ENCODE results near the gene NR1I3. TPM values are rescaled to one million over a fixed set of nuclear protein-coding genes. Genes with fewer than 3 reads are reported as not detected.
"Not testable (repeated sequence)": the region's sequence is repeated elsewhere in the genome, so short reads cannot be mapped to it uniquely, and the experiment has no call there.

The NR1I3 gene
- total RNA-seq, 2 donors from 2014 or later, result not detected

DNA sequence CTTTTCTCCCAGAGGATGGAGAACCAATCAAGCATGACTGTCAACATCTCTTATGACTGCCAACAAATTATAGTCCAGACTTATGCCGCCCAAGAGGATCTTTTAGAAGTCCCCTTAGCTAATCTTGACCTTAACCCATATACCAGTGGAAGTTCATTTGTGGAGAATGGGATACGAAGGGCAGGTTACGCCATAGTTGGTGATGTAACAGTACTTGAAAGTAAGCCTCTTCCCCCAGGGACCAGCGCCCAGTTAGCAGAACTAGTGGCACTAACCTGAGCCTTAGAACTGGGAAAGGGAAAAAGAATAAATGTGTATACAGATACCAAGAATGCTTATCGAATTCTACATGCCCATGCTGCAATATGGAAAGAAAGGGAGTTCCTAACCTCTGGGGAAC is 17.3 kb upstream of the NR1I3 start:
- DNase-seq (ENCODE audit: low spot score); intact Hi-C loops (cut with DNase I): not testable (repeated sequence)

DNA sequence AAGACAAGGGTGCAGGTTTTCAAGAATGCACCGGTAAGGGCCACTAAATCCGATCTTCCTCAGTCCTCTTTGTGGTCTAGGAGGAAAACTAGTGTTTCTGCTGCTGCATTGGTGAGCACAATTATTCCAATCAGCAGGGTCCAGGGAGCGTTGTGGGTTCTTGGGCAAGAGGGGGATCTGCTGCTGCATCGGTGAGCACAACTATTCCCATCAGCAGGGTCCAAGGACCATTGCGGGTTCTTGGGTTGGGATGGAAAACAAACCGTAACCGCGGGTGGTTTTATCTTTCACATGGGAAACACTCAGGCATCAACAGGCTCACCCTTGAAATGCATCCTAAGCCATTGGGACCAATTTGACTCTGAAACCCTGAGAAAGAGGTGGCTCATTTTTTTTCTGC is 13.6 kb upstream of the NR1I3 start:
- no peak for DNase-seq (ENCODE audit: low spot score)
- intact Hi-C loops (cut with DNase I), result no loop called here

DNA sequence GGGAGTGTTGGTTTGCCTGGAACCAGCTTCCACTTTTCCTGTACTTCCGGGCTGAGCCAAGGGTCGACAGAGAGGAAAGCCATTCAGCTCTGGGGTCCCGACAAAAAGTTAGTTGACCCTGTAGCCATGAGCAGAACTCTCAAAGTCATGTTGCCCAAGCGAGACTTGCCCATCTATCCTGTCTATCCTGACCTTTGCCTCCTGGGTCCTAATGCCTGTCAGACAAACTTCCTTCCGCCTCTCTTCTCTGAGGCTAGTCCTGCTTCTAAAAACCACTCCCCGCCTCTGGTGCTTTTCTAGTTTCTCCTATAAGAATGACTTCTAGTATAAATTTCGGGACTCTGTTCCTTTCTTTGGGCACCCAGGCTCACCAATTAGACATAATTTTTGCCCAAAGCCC is 12.8 kb upstream of the NR1I3 start:
- no peak for DNase-seq (ENCODE audit: low spot score)
- intact Hi-C loops (cut with DNase I), result no loop called here

DNA sequence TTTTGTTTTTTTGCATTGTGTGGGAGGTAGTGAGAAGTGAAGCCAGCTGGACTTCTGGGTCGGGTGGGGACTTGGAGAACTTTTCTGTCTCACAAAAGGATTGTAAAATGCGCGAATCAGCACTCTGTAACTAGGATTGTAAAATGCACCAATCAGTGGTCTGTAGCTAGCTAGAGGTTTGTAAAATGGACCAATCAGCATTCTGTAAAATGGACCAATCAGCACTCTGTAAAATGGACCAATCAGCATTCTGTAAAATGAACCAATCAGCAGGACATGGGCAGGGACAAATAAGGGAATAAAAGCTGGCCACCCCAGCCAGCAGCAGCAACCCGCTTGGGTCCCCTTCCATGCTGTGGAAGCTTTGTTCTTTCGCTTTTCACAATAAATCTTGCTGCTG is 12.1 kb upstream of the NR1I3 start:
- DNase-seq (ENCODE audit: low spot score); intact Hi-C loops (cut with DNase I): not testable (repeated sequence)

DNA sequence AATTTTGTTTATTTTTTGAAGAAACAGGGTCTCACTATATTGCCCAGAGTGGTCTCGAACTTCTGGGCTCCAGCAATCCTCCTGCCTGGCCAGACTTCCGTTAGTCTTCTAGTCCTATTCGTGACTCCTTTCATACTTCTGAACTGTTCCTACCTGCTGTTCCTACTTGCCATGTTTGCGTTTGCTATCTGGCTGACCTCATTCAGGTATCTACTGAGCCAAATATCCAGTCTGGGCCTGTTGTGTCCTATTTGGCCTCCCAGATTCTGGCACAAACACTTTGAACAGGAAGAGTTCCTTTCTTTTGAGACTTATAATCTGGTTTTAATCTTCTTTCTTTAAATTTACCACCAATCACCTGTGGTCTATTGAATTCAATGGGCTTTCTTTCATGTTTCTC is 6.9 kb upstream of the NR1I3 start:
- intact Hi-C loops (cut with DNase I), result no loop called here
- DNase-seq (ENCODE audit: low spot score), result peak; percentile 54

DNA sequence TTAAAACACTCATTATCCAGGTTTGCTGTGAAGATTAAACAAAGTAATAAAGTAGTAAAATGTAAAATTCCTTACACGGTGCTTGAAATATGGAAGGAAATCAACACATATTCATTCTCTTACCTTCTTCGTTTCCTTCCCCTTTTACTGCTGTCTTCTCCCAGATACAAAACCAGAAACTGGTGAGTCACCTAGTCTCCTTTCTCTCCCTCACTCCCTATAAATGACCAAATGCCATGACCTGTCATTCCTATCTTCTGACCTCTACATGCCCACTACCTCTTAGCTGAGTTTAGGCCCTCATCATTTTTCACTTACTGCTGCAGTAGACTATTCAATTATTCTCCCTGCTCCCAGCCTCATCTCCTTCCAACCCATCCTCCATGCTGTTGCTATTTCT is 4.3 kb upstream of the NR1I3 start:
- intact Hi-C loops (cut with DNase I), result no loop called here
- no peak for DNase-seq (ENCODE audit: low spot score)

DNA sequence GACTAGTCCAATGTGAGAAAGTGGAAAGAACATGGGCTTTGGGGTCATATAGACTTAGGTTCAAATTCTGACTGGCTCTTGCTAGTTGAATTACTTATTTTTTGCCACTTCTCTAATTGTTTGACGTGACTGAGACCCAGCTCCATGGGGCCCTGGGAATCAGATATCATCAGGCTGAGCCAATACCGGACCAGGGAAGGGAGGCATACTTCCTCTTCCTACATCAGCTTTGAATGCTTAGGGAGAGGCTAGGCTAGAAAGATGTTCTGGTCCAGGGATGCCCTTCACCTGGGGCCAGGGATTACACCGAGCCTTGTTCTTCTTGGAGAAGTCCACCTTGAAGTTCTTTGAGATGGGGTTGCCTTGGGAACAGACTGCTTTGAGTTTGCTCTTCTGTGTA is 3.7 kb upstream of the NR1I3 start:
- intact Hi-C loops (cut with DNase I), result no loop called here
- DNase-seq (ENCODE audit: low spot score), result no peak

DNA sequence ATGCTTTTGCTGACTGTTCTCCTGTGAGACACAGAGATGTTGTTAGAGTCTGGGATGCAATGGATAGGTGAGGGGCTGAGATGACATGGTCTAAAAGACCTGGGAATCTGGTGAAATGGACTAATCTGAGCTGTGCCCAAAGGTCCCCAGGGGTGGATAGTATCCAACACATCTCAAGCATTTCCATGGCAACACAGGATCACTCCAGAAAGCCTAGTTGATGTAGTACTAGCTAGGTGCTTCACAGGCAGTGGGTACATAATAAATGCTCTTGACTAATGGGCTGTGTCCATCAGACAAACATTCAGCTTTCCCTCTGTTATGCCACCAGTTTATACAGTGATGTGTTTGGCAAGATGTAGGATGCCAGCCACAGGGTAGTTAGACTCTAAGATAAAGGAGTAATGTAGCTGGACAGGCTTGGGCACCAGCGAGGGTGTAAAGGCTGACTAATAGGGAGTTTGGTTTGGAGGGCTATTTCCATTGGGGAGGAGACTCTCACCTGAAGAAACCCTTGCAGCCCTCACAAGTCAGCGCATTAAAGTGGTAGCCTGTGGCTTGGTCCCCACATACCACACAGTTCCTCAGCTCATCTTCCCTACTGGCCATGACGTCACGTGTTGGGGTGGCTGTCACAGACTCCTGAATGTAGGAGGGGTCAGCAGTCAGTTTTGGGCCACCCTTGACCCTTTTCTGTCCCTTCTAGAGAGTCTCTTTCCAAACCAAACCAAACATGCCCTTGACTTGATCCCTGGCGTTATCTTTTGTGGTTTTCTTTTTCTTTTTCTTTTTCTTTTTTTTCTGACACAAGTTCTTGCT is 1.8 kb downstream of the NR1I3 start:
- DNase-seq (ENCODE audit: low spot score), result no peak
- intact Hi-C loops (cut with DNase I), result no loop called here

DNA sequence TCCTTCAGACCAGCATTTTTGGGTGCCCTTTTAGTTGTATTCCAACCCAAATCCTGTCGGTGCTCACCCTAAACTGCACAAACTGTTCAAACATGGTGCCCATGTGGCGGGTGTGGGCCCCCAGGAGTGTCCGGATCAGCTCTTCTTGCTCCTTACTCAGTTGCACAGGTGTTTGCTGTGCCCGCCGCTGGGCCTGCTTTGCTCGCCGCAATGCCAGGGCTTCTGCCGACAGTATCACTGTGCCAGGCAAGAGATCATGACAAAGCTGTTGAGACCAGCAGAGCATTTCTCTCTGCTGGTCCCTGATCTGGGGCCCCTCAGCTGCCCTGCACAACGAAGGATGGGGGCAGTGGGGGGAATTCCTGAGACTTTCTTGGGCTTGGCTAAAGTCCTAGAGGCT is 4.9 kb downstream of the NR1I3 start:
- intact Hi-C loops (cut with DNase I), result no loop called here

DNA sequence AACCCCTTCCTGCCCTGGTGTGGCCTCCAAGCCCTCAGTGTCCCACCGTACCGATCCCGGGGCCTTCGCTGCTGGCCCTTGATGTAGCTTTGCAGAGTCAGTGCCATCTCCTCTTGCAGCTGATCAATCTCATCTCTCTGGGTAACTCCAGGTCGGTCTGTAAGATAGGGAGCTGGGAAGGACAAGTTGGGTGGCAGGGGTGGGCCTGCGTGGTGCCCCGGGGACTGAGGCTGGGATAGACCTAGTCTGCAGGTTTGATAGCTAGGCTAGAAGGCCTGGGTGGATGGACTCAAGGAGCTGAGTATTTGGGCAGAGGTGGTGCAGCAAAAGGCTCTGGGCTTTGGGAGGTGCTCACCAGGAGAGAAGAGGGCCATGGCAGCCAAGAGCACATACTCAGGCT is 7.2 kb downstream of the NR1I3 start:
- DNase-seq (ENCODE audit: low spot score), result peak; percentile 65

More for the DNA sequence above, 4.9 kb downstream of the NR1I3 start:
- peak; percentile 75 for DNase-seq (ENCODE audit: low spot score)

DNA sequence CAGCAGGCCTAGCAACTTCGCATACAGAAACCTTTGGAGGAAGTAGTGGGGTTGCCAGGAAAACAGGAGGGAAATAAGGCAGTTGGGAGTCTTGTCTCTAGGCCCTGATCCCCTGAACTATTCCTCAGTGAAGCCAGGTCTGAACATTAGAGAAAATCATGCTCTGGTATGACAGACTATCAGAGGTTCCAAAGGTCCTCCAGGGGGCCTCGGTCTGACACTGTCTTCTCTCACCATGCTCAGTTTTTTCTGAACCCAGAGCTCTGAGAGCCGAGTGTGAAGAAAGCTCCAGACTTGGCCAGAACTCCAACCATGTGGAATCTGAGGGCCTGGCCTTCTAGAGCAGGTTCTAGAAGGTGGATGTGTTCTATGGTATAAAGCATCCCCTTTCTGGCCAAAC is 8.1 kb downstream of the NR1I3 start:
- intact Hi-C loops (cut with DNase I), result loop anchor here (10.0 kb wide), 2 partner anchors 145 to 155 kb away; no protein-coding TSS in a partner anchor
- DNase-seq (ENCODE audit: low spot score), result peak; percentile 30

More for the DNA sequence above, 7.2 kb downstream of the NR1I3 start:
- intact Hi-C loops (cut with DNase I), result no loop called here

DNA sequence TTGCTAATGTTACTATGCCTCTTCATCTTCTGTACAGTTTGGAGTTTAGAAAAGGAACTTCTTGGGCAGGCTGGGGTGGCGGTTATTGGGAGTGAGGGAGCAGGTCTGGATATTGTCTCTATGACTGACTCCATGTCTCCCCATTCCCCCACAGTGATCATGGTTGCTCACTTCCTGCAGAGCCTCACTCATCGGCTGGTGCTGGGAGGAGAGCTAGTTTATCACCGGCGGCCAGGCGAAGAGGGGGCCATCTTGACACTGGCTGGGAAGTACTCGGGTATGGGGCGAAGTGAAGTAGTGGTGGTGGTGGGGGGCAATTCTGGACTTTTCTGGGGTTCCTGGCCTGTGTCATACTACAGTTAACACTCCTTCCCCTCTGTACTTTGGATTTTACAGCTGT is 10.0 kb downstream of the NR1I3 start:
- intact Hi-C loops (cut with DNase I), result loop anchor here (10.0 kb wide), 2 partner anchors 147 to 157 kb away; no protein-coding TSS in a partner anchor

DNA sequence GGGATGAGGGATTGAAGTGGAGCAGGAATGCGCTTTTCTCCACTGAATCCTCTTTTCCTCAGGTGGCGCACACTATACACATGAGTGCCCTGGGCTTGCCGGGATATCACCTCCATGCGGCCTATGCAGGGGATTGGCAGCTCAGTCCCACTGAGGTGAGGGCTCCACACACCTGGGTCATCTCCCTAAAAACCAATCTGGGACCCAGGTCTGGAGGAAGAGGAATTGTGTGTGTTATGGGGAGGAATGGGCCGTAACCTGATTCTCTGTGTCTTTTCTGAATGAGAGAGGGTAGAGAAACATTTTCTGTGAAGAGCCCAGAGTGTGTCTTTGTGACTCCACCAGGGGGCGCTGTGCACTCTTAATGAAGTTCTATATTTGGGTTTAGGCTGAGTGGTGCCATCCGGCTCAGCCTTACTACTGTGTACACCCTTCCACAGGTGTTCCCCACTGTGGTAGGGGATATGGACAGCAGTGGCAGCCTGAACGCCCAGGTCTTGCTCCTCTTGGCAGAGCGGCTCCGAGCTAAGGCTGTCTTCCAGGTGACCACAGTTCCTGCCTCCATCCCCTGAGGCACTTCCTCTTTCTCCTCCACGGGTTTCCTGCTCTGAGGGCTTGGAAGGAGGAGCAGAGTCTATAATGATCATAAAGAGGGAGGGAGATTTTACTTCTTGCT is 10.7 kb downstream of the NR1I3 start:
- DNase-seq (ENCODE audit: low spot score), result peak; percentile 95
- intact Hi-C loops (cut with DNase I), result loop anchor here (2.0 to 10.0 kb wide), 3 partner anchors 63 to 157 kb away; no protein-coding TSS in a partner anchor

More for the DNA sequence above, 10.0 kb downstream of the NR1I3 start:
- DNase-seq (ENCODE audit: low spot score), result peak; percentile 49

DNA sequence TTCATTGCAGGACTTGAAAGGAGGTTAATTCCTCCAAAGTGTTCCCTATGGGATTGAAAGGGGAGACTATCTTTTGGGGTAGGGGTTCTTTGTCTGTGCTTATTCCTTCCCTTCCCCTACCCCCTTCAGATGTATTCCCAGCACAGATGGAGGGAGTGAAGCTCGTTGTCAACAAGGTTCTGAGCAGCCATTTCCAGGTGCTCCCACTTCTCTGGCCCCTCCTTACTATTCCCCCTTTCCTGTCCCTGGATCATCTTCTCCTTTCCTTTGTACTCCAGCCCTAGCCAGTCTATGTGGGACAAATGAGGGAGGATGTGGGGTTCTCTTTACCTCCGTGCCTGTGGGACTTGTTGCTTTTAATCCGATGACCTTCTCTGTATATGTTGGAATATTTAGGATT is 11.2 kb downstream of the NR1I3 start:
- intact Hi-C loops (cut with DNase I), result loop anchor here (2.0 to 10.0 kb wide), 3 partner anchors 64 to 158 kb away; no protein-coding TSS in a partner anchor
- DNase-seq (ENCODE audit: low spot score), result peak; percentile 15

DNA sequence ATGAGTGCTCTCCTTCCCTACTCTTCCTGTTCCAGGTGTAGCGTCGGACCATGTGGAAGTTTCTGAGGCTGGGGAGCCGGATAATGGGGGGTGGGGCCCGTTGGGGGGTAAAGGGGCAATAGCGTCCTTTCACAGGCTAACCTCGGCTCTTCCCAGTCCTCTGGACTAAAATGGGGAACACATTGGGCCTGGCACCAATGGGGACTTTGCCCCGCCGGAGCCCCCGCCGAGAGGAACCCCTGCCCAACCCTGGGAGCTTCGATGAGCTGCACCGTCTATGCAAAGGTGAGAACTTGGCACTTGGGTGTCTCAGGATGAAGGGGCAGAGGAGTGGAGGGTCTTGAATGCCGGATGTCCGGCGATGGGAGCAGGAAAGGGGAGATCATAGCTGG is 11.7 kb downstream of the NR1I3 start:
- DNase-seq (ENCODE audit: low spot score), result peak; percentile 68
- intact Hi-C loops (cut with DNase I), result loop anchor here (2.0 to 10.0 kb wide), 3 partner anchors 64 to 158 kb away; no protein-coding TSS in a partner anchor

DNA sequence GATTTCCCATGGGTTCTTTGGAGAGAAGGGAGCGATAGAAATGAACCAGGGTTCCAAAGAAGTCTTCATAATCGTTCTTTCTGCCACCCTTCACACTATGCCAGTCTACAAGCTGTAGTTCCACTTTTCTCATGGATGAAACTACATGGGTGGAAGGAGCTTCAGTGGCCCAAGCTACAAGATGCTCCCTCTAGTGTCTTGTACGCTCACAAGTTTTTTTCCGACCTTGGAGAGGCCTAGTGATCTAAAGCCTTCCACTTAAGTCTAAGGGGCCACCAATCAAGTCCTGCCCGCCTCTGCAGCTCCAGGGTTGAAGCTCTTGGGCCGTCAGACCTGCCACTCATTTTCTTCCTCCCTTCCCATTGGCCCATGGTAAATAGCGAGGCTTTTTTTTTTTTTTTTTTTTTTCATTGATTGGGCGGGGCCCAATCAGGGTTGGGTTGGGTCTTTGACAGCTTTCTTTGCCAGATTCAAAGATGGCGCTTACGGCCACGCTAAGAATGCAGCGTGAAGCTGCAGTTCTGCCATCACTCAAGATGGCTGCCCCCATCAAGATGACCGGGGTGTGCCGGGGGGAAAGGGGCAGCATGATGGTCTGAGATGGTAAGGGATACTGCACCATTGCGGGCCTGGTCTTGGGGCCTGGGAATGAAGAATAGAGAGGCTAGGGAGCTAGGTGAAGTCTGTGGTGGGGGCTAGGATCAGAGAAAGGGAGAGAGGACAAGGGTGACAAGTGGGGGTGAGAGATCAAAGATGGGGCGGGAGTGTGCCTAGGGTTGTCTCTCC is 12.3 kb downstream of the NR1I3 start, which contains the start of gene TOMM40L:
Gene TOMM40L (plus strand): TSS at position 527 of the 786 bp plus-strand sequence. CDS start 430 bp downstream, outside the sequence.
- intact Hi-C loops (cut with DNase I), result loop anchor here (2.0 to 10.0 kb wide), 3 partner anchors 65 to 159 kb away; no protein-coding TSS in a partner anchor
- peak; percentile 94 for DNase-seq (ENCODE audit: low spot score)

DNA sequence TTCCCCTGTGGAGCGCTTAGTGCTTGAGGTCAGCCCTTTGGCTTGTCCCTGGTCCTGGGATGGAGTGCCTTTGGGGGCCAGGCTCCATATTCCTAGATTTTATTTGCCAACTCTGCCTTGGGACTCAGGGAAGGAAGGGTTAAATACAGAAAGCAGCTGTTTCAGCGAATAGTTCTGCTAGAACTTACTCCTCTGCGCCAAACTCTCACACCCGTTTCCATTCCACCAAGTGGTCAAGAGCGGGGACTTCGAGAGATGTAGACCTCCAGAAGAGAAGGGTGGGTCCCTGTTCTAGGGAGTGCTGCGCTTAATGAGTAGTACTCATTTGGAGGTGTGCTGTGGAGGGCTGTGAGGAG is 12.8 kb downstream of the NR1I3 start:
- intact Hi-C loops (cut with DNase I), result loop anchor here (10.0 kb wide), 2 partner anchors 150 to 160 kb away; no protein-coding TSS in a partner anchor
- DNase-seq (ENCODE audit: low spot score), result peak; percentile 41

DNA sequence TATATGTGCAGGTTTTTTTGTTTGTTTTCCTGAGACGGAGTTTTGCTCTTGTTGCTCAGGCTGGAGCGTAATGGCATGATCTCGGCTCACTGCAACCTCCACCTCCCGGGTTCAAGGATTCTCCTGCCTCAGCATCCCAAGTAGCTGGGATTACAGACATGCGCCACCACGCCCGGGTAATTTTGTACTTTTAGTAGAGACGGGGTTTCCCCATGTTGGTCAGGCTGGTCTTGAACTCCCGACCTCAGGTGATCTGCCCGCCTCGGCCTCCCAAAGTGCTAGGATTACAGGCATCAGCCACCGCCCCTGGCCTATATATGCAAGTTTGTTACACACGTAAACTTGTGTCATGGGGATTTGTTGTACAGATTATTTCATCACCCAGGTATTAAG is 13.3 kb downstream of the NR1I3 start:
- intact Hi-C loops (cut with DNase I), result loop anchor here (10.0 kb wide), 2 partner anchors 150 to 160 kb away; no protein-coding TSS in a partner anchor
- peak; percentile 59 for DNase-seq (ENCODE audit: low spot score)
